Measurements from ENCODE around the gene GABPB2.

DNA sequence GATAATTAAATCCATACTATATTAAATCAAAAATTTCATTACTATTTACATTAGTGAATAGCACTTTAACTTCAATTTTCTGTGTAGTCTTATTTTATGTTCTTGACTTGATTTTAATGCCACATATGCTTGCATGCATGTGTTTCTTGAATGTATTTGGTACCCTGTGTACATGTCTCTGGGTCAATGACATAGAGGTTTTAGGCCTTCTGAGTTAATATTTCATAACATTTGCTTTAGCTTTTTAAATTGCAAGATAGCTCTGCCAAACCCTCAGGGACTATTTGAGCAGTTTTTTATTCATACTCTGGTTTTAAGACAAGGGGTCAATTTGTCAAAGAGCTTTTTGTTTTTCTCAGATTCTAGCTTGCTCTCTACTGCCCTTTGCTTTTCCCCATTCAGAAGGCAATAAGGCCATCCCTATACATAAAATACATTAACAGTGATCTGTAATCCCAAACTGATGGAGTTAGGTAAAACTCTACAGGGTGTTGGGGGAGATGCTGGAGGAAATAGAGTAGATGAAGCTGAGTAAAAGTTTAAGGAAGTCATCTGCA lies 5.4 kb upstream of the GABPB2 start:
- TF ChIP-seq CTCF (IDR thresholded peaks at IDR 0.05) (no peak), POLR2A (IDR thresholded peaks at IDR 0.05) (no peak)
